Islet of Langerhans (tissue), 1 donor: ENCODE results near the gene ZNF678.
"Not testable (repeated sequence)": the region's sequence is repeated elsewhere in the genome, so short reads cannot be mapped to it uniquely, and the experiment has no call there.

ENCODE experiments used
- FAIRE-seq: peaks from one replicate; lab custom pipeline; 2011; peaks lifted over from hg19 to GRCh38; lab: Jason Lieb, UNC

The ZNF678 gene

DNA sequence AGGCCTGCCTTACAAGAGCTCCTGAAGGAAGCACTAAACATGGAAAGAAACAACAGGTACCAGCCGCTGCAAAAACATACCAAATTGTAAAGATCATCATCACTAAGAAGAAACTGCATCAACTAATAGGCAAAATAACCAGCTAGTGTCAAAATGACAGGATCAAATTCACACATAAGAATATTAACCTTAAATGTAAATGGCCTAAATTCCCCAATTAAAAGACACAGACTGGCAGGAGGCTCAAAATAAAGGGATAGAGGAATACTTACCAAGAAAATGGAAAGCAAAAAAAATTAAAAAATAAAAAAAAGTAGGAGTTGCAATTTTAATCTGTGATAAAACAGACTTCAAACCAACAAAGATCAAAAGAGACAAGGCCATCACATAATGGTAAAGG, 11.5 kb upstream of the ZNF678 start:
- FAIRE-seq = not testable (repeated sequence)

DNA sequence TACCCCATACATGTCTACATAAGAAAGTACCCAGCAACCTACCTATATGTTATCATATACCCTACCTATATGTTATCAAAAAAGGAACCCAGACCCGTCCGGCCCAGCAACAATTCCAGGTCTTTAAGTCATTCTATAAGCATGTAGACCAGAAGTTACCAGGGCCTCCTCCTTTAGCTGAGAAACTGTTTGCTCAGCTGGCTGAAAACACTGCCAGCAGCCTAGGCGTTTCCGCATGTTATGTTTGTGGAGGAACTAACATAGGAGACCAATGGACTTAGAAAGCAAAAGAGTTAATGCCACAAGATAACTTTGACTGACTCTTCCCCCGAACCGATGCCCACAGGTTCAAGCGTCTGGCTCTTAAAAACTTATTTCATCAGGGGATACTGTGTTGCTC, 7.1 kb upstream of the ZNF678 start:
- FAIRE-seq = no peak

DNA sequence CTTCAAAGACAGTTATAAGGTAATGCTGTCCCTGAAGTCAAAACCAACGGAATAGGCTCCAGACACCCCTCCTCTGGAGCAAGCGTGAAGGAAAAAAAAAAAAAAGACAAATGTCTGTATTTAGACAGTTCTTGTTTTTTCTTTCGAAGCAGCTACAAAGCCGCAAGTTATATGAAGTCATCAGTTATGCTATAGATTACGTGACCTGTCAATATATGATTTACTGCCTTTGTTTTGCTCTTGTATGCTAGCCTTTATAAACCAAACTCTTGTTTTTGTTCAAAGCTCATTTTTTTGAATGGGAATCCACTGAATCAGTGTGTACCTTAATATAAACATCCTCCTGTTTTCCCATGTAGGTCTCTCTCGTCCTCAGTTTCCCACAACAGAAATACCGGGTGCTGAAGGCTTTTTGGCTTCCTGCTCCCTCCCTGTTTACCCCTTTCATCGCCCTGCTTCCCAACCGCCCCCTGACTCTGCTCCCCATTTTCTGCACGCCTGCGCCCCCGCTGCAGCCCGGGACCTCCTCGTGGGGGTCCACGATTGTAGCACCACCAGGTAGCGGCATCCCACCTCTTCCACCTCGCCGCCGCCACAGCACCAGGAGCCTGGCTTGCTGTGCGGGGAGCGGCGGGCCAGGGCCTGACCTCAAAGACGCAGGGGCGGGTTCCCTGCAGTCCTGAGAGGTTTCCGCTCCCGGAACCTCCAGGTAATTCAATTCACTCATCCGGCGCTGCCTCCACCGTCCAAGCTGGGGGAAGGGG, 5.2 kb upstream of the ZNF678 start:
- no peak for FAIRE-seq

DNA sequence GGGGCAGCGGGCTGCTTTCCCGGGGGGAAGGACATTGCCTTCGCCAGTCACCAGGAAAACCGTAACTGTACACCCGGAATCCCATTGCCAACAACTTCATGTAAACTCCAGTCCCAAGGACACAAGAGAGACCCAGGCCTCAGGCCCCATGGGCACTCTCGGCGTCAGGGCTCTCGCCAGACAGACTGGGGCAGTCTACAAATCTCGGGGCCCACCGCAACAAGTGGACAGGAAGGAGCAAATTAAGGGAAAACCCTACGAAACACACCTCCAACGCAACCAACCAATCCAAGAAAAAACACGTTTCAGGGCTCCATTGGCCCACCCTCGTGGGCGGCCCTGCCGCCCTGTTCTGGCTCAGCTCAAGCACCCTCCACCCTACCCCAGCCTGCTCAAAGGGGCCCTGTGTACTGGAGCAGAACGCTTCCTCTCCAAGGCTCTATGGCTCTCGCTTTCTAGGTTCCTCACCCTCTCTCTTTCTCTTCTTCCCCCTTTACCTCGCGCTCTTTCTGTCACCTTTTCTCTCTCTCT, 4.6 kb upstream of the ZNF678 start:
- no peak for FAIRE-seq

DNA sequence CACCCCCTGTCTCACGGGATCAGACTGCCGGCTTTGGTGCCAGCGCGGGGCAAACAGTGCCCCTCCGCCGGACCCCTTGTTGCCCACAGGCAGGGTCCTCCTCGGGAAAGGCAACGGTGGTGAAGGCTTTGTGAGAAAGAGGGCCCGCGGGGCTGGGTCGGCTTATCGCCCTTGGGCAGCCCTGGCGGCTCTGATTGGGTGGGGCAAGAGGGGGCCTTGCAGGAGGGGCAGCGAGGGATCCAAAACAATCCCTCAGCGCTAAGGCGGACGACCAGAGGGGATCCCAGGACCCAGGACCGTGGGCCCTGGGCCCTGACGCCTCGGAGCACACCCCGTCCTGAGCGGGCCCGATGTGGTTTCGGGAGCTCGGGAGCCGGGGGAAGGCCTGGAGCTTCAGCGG, 3.9 kb upstream of the ZNF678 start:
- FAIRE-seq = no peak

DNA sequence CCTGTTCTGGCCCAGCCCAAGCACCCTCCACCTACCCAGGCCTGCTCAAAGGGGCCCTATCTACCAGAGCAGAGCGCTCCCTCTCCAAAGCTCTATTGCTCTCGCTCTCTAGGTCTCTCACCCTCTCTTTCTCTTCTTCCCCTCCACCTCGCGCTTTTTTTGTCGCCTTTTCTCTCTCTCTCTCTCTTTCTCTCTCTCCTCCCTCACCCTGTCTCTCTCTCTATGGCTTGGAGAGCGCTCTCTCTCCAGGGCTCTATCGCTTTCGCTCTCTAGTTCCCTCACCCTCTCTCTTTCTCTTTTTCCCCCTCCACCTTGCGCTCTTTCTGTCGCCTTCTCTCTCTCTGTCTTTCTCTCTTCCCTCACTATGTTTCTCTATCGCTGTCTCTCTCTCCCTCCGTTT, 3.4 kb upstream of the ZNF678 start:
- no peak for FAIRE-seq

DNA sequence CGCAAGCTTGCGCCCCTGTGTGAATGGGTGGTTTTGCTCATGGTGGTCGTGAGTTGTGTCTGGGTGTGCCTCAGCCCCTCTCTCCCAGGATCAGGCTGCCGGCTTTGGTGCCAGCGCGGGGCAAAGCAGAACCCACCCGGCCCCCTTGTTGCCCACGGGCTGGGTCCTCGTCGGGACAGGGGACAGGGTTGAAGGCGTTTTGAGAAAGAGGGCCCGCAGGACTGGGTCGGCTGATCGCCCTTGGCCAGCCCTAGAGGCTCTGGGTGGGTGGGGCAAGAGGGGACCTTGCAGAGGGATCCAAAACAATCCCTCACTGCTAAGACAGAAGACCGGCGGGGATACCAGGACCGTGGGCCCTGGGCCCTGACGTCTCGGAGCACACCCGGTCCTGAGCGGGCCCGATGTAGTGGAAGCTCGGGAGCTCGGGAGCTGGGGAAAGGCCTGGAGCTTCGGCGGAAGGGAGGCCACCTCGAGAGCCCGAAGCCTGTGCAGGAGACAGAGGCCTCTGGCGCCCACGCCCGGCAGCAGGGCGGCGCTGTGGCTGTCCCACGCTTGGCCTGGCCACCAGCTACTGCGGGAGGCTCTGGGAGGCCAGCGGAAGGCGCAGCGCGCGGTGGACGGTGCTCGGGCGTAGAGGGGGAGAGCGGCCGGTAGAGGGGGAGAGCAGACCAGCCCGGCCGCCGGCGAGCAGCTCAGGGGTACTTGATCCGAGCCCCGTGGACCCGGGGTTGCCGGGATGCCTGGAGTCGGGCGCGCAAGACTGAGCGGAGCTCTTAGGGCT, 2.8 kb upstream of the ZNF678 start:
- FAIRE-seq = no peak

DNA sequence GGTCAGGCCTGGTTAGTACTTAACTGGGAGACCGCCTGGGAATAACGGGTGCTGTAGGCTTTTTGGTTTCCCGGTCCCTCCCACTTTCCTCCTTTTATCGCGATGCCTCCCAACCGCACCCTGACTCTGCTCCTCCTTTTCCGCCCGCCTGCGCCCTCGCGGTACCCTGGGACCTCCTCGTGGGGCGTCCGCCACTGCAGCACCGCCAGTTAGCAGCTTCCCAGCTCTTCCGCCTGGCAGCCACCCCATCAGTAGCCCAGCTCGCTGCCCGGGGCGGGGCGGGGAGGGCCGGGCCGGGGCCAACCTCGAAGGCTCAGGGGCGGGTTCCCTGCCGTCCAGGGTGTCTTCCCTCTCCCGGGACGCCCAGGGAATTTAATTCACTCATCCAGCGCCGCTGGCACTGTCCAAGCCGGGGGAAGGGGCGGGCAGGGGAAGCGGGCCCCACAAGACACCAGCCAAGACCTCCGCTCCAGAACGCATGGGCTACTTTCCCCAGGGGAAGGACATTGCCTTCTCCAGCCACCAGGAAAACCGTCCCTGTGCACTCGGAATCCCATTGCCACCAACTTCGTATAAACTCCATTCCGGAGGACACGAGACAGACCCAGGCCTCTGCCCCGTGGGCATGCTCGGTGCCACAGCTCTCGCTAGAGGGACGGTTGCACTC, 2.0 kb upstream of the ZNF678 start:
- no peak for FAIRE-seq

DNA sequence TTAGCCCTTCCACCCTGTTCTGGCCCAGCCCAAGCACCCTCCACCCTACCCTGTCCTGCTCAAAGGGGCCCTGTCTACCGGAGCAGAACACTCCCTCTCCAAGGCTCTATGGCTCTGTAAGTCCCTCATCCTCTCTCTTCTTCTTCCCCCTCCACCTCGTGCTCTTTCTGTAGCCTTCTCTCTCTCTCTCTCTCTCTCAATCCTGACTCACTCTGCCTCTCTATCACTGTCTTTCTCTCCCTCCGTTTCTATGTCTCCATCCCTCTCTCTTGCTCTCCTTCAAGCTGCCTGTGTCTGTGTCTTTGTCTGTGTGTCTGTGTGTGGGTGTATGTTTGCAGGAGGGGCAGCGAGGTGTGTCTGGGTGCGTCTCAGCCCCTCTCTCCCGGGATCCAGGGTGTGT, 1.3 kb upstream of the ZNF678 start:
- FAIRE-seq = no peak

DNA sequence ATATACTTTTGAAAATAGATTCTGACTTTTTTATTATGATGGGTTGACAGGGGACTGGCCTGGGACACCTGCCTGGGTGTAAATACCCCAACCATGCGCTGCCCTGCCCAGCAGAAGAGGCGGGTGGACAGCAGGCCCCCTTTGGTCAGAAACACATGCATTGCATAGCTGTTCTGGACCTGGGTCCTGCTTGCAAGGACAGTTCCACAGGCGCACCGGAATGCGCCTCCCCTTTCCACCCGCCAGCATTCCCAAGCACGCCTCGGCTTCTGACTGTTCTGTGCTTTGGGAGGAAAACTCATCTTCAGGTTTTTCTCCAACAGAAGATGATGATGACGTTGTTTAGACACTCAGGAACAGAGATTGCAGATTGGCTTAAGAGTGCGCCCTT, 428 bp upstream of the ZNF678 start:
- no peak for FAIRE-seq

DNA sequence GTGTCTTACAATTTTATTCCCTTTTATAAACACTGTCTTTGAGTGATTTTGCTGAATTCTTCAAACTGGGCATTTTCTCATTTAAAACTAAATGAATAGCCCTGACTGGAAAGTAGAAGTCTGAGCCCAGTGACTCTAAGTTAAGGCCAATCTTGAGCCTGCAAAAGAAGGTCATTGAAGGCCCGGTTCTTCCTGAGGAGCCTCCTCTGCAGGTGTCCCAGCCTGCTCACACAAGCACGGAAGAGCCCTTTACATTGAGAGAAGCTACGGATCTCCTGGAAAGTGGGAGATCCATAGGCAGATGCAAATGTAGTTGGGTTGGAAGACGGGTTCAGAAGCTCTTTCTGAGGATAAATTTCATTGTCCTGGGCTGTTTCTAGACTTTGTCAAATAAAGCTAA, 3.9 kb downstream of the ZNF678 start:
- no peak for FAIRE-seq

DNA sequence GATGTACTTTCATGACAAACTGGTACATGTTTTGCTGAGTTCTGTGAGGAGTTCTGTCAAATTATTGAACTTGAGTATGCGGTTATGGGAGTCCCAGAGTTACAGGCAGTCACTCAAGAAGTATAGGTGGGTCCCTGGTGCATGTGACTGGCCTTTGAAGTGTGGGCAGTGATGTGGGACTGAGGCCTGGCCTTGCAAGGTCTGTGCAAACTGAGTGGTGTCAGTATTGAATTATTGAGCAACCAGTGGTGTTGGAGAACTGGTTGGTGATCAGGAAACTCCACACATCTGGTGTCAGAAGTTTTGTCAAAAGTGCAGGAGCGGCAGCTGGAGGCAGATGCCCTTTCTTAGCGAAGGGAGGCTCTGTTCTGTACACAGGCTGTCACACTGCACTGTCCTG, 5.2 kb downstream of the ZNF678 start:
- FAIRE-seq = no peak

DNA sequence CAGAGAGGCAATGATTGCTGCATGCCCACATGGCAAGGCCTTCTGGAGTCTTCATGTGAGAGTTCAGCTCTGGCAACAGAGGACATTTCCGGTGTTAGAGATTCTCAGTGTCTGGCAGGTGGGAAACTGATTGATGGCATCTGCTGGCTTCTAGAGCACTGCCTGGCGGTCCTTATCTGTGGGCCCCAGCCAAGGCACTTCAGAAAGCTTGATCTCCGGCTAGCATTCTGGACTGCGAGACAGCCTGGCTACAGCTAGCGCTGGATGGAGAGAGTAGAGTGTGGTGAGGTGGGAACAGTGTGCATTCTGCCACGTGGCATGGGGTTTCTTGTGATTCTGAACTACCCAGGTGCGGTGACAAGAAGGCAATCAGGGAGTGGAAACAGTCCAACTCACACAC, 9.4 kb downstream of the ZNF678 start:
- FAIRE-seq = no peak

DNA sequence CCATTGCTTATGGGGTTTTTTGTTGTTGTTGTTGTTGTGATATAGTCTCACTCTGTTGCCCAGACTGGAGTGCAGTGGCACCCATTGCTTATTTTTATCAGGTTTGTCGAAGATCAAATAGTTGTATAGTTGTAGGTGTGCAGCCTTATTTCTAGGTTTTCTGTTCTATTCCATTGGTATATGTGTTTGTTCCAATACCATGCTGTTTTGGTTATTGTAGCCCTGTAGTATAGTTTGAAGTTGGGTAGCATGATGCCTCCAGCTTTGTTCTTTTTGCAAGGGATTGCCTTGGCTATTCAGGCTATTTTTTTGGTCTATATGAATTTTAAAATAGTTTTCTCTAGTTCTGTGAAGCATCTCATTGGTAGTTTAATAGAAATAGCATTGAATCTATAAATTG, 11.6 kb downstream of the ZNF678 start:
- no peak for FAIRE-seq

DNA sequence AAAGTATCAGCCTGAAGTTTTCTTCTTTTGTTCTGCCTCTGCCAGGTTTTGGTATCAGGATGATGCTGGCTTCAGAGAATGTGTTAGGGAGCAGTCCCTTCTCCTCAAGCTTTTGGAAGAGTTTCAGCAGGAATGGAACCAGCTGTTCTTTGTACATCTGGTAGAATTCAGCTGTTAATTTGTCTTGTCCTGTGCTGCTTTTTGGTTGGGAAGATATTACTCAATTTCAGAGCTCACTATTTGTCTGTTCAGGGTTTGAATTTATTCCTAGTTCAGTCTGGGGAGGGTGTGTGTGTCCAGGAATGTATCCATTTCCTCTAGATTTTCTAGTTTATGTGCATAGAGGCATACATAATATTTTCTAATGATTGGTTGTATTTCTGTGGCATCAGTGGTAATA, 12.8 kb downstream of the ZNF678 start:
- no peak for FAIRE-seq

DNA sequence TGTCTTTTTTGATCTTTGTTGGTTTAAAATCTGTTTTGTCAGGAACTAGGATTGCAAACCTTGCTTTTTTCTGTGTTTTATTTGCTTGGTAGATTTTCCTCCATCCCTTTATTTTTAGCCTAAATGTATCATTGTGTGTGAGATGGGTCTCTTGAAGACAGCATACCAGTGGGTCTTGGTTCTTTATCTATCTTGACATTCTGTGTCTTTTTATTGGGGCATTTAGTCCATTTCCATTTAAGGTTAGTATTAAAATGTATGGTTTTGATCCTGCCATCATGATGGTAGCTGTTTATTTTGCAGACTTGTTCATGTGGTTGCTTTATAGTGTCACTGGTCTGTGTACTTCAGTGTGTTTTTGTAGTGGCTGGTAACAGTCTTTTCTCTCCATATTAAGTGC, 14.1 kb downstream of the ZNF678 start:
- FAIRE-seq = no peak

DNA sequence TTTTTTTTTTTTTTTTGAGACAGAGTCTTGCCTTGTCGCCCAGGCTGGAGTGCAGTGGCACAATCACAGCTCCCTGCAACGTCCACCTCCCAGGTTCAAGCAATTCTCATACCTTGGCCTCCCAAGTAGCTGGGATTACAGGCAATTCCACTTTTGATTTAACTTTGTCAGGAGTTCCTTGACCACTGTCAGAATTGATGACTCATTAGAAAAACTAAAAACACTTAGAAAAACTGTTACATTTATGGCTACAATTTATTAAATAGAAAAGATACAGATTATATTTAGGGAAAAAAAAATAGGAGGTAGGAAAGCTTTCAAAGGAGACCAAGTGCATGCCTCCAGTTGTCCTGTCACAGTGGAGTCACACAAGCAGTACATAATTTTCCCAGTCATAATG, 20.0 kb downstream of the ZNF678 start:
- no peak for FAIRE-seq

DNA sequence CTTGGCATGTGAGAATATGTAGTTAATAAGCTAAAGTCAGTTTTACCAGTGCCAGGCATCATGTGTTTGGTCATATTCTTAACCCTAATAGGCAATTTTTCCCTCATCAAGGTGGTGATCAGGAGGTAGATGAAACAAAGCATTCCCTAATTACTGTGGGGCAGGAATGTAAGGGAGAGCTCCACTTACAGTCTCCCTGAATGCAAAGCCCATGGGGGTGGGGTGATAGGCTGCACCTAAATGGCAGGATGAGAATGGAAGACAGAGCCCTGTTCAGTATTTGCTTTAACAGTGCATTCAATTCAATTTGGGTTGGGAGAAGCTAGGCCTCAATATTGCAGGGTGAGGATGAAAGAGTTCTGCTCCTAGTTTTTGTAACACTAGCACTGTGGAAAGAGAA, 23.4 kb downstream of the ZNF678 start:
- FAIRE-seq = no peak

DNA sequence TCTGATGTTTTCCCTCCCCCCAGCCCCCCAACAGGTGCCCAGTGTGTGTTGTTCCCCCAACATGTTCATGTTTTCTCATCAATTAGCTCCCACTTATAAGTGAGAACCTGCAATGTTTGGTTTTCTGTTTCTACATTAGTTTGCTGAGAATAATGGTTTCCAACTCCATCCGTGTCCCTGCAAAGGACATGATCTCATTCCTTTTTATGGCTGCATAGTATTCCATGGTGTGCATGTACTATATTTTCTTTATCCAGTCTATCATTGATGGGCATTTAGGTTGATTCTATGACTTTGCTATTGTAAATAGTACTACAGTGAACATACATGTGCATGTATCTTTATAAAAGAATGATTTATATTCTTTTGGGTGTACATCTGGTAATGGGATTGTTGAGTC, 24.6 kb downstream of the ZNF678 start:
- FAIRE-seq = no peak

DNA sequence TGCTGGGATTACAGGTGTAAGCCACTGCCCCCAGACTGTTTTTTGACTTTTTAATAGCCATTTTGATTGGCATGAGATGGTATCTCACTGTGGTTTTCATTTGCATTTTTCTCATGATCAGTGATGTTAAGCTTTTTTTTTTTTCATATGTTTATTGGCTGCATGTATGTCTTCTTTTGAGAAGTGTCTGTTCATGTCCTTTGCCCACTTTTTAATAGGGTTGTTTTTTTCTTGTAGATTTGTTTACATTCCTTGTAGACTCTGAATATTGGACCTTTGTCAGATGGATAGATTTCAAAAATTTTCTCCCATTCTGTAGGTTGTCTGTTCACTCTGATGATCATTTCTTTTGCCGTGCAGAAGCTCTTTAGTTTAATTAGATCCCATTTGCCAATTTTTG, 25.4 kb downstream of the ZNF678 start:
- not testable (repeated sequence) for FAIRE-seq

DNA sequence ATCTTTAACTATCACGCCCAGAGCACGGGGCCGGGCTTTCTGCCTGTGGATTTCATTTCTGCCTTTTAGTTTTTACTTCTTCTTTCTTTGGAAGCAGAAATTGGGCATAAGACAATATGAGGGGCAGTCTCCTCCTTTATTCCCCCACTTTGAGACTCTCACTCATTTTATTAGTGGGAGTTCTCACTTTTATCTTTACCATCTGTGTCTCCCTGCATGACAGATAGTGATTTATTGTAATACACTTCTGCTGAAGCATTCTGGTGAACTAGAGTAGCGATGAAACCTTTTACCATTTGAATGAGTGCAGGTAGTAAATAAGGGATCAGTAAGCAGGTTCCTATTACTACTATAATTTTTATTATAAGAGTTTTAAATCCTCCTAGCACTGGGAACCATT, 26.4 kb downstream of the ZNF678 start:
- not testable (repeated sequence) for FAIRE-seq

DNA sequence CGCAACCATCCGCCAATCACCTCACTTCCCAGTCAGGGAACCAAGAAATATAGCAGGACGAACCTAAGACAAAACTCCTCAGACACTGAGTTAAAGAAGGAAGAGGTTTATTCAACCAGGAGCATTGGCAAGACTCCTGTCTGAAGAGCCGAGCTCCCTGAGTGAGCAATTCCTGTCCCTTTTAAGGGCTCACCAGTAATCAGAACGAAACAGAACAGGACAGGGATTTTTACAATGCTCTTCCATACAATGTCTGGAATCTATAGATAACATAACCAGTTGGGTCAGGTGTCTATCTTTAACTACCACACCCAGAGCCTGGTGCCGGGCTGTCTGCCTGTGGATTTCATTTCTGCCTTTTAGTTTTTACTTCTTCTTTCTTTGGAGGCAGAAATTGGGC, 32.9 kb downstream of the ZNF678 start:
- not testable (repeated sequence) for FAIRE-seq

DNA sequence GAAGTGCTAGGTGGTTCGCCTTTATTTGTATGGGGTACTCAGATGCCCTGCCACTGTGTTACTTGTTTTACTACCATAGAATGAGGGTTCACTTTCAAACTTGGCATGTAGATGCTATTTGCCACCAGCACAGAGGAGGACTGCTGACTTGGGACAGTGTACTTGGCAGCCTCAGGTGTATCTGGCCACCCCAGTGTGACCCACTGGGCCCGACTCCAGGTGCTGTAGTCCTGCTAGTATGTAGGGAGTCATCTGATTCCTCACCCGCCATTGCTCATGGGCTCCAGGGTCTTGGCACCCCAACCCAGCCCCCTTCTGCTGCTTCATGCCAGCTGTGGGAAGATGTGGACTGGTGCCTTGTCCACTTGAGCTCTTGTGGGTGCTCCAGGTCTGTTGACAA, 40.0 kb downstream of the ZNF678 start:
- FAIRE-seq = no peak
